Epithelial cell of esophagus (primary cell): ENCODE results near the gene BAZ1B.

Experiments
- DNase-seq: peaks from one replicate; pipeline ENCODE4 v3.0.0; 2010; ENCODE audit warnings: low read depth
- H3K4me3 ChIP-seq: 2 replicates; pipeline ENCODE4 v1.5.1; 2011; ENCODE audit warnings: mild to moderate bottlenecking, low read length, control low read depth
- TF ChIP-seq, protein P1 (sequence below): IDR thresholded peaks from 2 replicates; pipeline ENCODE4 v1.5.1; 2011; ENCODE audit warnings: low read depth, mild to moderate bottlenecking, low read length, control low read depth, inconsistent platforms; ENCODE audit not compliant: insufficient read depth; ENCODE audit errors: missing control alignments

Gene BAZ1B

DNA sequence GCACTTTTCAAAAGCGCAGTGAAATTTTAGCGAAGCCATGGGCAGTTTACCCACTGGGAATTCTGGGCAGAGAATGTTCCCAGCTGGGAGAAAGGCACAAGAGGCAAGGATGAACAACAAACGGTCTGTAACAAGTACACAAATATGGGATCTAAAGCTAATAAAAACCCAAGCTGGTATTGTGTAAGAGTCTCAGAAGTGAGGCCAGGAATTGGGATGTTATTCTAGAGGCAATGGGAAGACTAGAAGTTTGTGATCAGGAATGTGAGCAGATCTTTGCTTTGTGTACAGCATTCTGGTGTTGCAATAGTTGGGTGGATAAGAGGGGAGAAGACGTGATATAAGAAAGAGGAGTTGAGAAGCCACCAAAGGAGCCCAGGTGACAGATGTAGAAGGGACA is 73.5 kb downstream of the BAZ1B start:
- TF ChIP-seq, protein P1, sequence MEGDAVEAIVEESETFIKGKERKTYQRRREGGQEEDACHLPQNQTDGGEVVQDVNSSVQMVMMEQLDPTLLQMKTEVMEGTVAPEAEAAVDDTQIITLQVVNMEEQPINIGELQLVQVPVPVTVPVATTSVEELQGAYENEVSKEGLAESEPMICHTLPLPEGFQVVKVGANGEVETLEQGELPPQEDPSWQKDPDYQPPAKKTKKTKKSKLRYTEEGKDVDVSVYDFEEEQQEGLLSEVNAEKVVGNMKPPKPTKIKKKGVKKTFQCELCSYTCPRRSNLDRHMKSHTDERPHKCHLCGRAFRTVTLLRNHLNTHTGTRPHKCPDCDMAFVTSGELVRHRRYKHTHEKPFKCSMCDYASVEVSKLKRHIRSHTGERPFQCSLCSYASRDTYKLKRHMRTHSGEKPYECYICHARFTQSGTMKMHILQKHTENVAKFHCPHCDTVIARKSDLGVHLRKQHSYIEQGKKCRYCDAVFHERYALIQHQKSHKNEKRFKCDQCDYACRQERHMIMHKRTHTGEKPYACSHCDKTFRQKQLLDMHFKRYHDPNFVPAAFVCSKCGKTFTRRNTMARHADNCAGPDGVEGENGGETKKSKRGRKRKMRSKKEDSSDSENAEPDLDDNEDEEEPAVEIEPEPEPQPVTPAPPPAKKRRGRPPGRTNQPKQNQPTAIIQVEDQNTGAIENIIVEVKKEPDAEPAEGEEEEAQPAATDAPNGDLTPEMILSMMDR = no peak
- no peak overlapping the region for H3K4me3 ChIP-seq
- DNase-seq = no peak

DNA sequence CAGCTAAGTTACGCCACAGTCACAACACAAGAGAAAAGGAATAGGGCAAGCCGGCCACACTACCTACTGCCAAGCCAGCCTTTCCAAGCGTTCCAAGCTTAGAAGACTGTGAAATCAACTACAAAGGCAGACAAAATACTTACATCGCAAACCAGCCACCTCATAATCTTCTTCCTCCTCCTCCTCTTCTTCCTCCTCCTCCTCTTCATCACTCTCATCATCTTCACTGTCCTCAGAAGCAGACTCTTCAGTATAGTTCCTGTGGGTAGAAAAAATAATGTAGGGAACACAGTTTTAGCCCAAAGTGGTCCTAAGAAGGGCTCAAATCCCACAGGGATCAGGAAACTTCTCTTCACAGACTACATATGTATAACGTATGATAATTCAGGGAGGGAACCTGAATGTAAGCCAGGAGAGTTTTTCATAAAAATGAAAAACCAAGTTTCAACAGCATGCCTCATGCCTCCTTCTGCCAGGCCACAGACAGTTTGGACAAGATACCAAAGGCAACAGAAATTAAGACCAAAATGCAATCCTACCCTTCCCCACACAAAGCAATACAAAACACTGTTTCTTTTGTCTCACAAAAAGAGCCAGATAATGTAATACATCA is 74.9 kb downstream of the BAZ1B start:
- no peak overlapping the region for H3K4me3 ChIP-seq
- TF ChIP-seq, protein P1 = no peak
- DNase-seq = no peak

DNA sequence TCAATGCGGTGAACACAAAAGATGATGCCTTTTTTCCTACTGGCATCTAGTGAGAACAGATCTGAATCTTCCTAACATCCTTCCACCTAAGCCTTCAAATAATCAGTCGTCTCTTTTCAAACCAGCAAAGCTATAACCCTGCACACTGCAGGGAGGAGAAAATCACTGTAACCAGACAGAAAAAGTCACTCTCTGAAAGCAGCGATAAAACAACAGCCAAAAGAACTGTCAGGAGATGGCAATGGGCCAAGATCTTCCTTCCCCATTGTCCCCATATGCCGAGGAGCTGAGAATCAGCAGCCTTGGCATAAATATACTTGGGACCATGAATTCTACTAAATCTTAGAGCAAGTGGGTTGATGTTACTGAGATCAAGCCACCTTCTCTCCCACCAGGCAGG is 75.4 kb downstream of the BAZ1B start:
- H3K4me3 ChIP-seq = no peak overlapping the region
- DNase-seq = no peak
- TF ChIP-seq, protein P1 = no peak

DNA sequence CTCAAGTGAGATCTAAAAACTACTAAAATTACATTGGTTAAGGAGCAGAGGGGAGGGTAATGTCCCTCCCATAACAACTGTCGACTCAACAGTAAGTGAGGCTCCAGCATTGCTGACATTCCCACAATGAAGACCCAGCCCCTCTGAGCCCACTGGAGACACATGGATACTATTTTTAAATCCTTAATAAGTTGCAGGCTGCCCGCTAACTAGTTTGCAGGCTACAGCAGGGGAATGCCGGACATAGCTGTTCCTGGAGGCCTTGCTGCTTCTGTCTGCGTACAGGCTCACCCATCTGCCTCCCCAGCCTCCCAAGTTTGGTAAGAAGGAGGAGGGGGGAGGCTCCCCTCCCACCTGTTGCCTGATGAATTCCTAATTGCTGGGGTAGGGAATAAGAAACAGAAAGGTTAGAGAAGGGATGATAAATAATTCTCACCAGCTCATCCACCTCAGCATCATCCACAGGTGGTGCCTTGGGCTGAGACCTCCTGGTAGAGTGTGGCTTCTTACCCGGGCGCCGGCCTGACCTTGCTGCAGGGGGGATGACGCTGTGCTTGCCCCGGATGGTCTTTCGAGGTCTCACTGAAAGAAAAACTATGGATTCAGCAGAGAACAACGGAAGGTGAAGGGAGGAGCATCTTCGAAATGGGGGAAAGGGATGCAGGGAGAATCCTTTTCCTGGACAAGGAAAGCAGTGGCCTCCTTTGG is 78.4 kb downstream of the BAZ1B start:
- DNase-seq = no peak
- no peak overlapping the region for H3K4me3 ChIP-seq
- TF ChIP-seq, protein P1 = no peak

DNA sequence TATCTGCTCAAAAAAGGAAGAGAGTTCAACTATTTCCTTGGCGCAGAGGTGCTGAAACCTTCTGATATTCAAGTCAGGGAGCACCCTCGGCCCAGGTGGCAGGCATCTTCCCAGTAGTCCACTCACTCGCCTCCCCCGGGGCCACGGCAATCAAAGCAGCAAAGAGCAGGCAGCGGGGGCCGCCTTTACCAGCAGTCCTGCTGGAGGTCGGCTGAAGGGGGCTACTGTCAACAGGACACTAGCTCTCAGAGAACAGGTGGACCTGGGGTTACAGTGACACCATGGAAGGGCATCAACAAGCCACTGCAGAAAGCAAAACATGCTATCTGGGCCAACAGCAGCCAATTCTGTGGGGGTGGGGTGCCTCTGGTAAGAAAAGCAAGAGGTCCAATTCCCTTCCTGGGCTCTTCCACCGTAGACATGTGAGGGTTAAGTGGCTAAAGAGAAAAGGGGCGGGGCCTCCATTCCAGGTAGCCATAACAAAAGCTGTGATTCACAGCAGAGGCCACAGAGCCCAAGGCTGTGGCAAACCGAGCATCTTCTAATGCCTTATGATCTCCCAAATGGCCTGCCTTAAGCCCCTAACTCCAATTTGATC is 79.1 kb downstream of the BAZ1B start:
- DNase-seq = peak; percentile 26
- TF ChIP-seq, protein P1 = no peak
- no peak overlapping the region for H3K4me3 ChIP-seq

DNA sequence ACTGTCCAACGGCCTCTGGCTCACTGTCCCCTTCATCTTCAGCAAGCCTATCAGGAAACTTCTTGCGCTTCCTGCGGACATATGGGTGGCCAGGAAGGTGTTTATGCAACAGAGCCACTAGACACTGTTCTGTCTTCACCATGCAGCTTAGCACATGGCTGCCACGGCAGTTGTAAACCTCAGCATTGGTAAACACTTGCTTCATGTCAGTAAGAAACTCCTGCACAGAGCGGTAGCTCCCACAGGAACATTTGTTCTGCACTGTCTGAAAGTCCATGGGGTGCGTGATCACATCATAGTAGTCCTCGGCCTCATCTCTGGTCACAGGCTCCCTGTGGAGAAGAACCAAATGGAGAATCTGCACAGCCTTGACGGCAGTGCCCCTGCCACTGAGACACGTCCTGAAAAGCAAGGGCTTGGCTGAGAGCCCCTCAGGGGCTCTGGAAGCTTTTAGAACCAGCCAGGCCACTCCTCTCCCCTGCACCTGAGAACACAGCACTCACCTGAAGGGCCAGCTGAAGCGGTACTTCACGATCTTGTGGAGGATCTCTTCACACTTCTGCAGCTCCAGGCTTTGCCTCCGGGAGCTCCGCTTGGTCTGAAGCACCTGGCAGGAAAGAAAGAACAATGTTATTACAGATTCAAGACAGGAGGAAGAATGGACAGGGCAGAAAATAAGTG is 79.7 kb downstream of the BAZ1B start:
- no peak overlapping the region for H3K4me3 ChIP-seq
- TF ChIP-seq, protein P1 = no peak
- no peak for DNase-seq
